ENCODE measurements around the gene HSD17B8. TPM values are rescaled to one million over a fixed set of nuclear protein-coding genes. Genes with fewer than 3 reads are reported as not detected.

The HSD17B8 gene
- 10 to 100 TPM; 11.0 to 13.6 TPM for total RNA-seq

GRCh38 chr6:33204415-33205190, at the start of gene HSD17B8:
Gene HSD17B8, plus strand, starts transcription at chr6:33204655. Its CDS starts 14 bp downstream, at chr6:33204669.
- peaks cover 65% of the 10 kb centered on the region for H3K4me1 Mint-ChIP-seq
- peaks cover 38% of the 10 kb centered on the region for H3K36me3 Mint-ChIP-seq (ENCODE audit: low read depth)
- no peaks in the 10 kb centered on the region for H3K9me3 Mint-ChIP-seq
- ChIA-PET POLR2A (no interaction called here), CTCF (interaction anchor here (0.8 to 1.4 kb wide), 2 partner anchors 42 to 360 kb away, joined by 3 to 4 read pairs; no protein-coding TSS in a partner anchor)
- peak within 1 kb of the TSS; percentile 88 for H3K27ac Mint-ChIP-seq
- H3K27me3 Mint-ChIP-seq: no peaks in the 10 kb centered on the region
- H3K4me3 Mint-ChIP-seq: peak within 1 kb of the TSS; percentile 81
- DNase-seq: peak; percentile 93

GRCh38 chr6:33156561-33156960, 47.9 kb upstream of the HSD17B8 start:
- DNase-seq: no peak
- POLR2A ChIA-PET: no interaction called here
- H3K4me3 Mint-ChIP-seq: no peak overlapping the region
- no peak overlapping the region for H3K27ac Mint-ChIP-seq
- peaks cover 11% of the 10 kb centered on the region for H3K9me3 Mint-ChIP-seq
- H3K36me3 Mint-ChIP-seq (ENCODE audit: low read depth): no peaks in the 10 kb centered on the region
- CTCF ChIA-PET: no interaction called here
- H3K27me3 Mint-ChIP-seq: peaks cover 21% of the 10 kb centered on the region
- H3K4me1 Mint-ChIP-seq: peaks cover 12% of the 10 kb centered on the region

GRCh38 chr6:33156964-33157363, 47.5 kb upstream of the HSD17B8 start:
- POLR2A ChIA-PET: no interaction called here
- Mint-ChIP-seq H3K36me3 (ENCODE audit: low read depth) (no peaks in the 10 kb centered on the region), H3K4me1 (peaks cover 16% of the 10 kb centered on the region), H3K9me3 (peaks cover 7% of the 10 kb centered on the region), H3K4me3 (no peak overlapping the region), H3K27me3 (peaks cover 18% of the 10 kb centered on the region), H3K27ac (no peak overlapping the region)
- CTCF ChIA-PET: interaction anchor here (1.2 to 3.7 kb wide), 2 partner anchors 22 to 92 kb away, joined by 4 to 11 read pairs; no protein-coding TSS in a partner anchor
- DNase-seq: no peak

- H3K36me3 Mint-ChIP-seq (ENCODE audit: low read depth): no peaks in the 10 kb centered on the region
- H3K9me3 Mint-ChIP-seq: no peaks in the 10 kb centered on the region
- no peak overlapping the region for H3K4me3 Mint-ChIP-seq
- H3K27ac Mint-ChIP-seq: no peak overlapping the region
- POLR2A ChIA-PET: no interaction called here
- DNase-seq: no peak
- peaks cover 5% of the 10 kb centered on the region for H3K27me3 Mint-ChIP-seq
- CTCF ChIA-PET: interaction anchor here (1.0 to 3.7 kb wide), 2 partner anchors 30 to 89 kb away, joined by 4 to 11 read pairs; no protein-coding TSS in a partner anchor
- peaks cover 19% of the 10 kb centered on the region for H3K4me1 Mint-ChIP-seq
These were observed 44.4 kb upstream of the HSD17B8 start for GRCh38 chr6:33160096-33160495.

GRCh38 chr6:33160728-33161344, 43.6 kb upstream of the HSD17B8 start:
- H3K27me3 Mint-ChIP-seq: peaks cover 3% of the 10 kb centered on the region
- H3K27ac Mint-ChIP-seq: no peak overlapping the region
- ChIA-PET POLR2A (no interaction called here), CTCF (interaction anchor here (0.6 to 2.6 kb wide), 7 partner anchors 11 to 163 kb away, joined by 3 to 14 read pairs (median 3); no protein-coding TSS in a partner anchor)
- H3K4me1 Mint-ChIP-seq: peaks cover 19% of the 10 kb centered on the region
- H3K9me3 Mint-ChIP-seq: no peaks in the 10 kb centered on the region
- H3K4me3 Mint-ChIP-seq: peak overlapping the region; percentile 77
- no peaks in the 10 kb centered on the region for H3K36me3 Mint-ChIP-seq (ENCODE audit: low read depth)
- DNase-seq: no peak

- peaks cover 19% of the 10 kb centered on the region for H3K4me1 Mint-ChIP-seq
- POLR2A ChIA-PET: no interaction called here
- CTCF ChIA-PET: interaction anchor here (0.6 to 2.6 kb wide), 9 partner anchors 11 to 162 kb away, joined by 3 to 14 read pairs (median 3); partner anchors contain the start of gene HSD17B8
- DNase-seq: peak; percentile 82
- no peaks in the 10 kb centered on the region for H3K36me3 Mint-ChIP-seq (ENCODE audit: low read depth)
- H3K9me3 Mint-ChIP-seq: no peaks in the 10 kb centered on the region
- peak overlapping the region; percentile 87 for H3K27ac Mint-ChIP-seq
- peaks cover 3% of the 10 kb centered on the region for H3K27me3 Mint-ChIP-seq
- H3K4me3 Mint-ChIP-seq: peak overlapping the region; percentile 77
These were observed 42.8 kb upstream of the HSD17B8 start for GRCh38 chr6:33161354-33162331.

- POLR2A ChIA-PET: no interaction called here
- Mint-ChIP-seq H3K4me1 (peaks cover 19% of the 10 kb centered on the region), H3K27me3 (peaks cover 2% of the 10 kb centered on the region), H3K4me3 (no peak overlapping the region), H3K27ac (no peak overlapping the region), H3K36me3 (ENCODE audit: low read depth) (no peaks in the 10 kb centered on the region), H3K9me3 (no peaks in the 10 kb centered on the region)
- no peak for DNase-seq
- CTCF ChIA-PET: interaction anchor here (1.1 to 2.6 kb wide), 4 partner anchors 10 to 34 kb away, joined by 3 to 10 read pairs (median 5); no protein-coding TSS in a partner anchor
These were observed 40.9 kb upstream of the HSD17B8 start for GRCh38 chr6:33163540-33163939.

GRCh38 chr6:33164176-33164575, 40.3 kb upstream of the HSD17B8 start:
- H3K9me3 Mint-ChIP-seq: no peaks in the 10 kb centered on the region
- ChIA-PET POLR2A (no interaction called here), CTCF (interaction anchor here (1.1 to 1.5 kb wide), 4 partner anchors 10 to 34 kb away, joined by 3 to 8 read pairs (median 5); no protein-coding TSS in a partner anchor)
- no peak overlapping the region for H3K27ac Mint-ChIP-seq
- DNase-seq: no peak
- no peaks in the 10 kb centered on the region for H3K27me3 Mint-ChIP-seq
- no peaks in the 10 kb centered on the region for H3K36me3 Mint-ChIP-seq (ENCODE audit: low read depth)
- no peak overlapping the region for H3K4me3 Mint-ChIP-seq
- peaks cover 19% of the 10 kb centered on the region for H3K4me1 Mint-ChIP-seq

GRCh38 chr6:33164665-33165373, 39.6 kb upstream of the HSD17B8 start:
- no peak for DNase-seq
- no peaks in the 10 kb centered on the region for H3K27me3 Mint-ChIP-seq
- ChIA-PET CTCF (interaction anchor here (0.7 to 1.5 kb wide), 3 partner anchors 11 to 33 kb away, joined by 3 to 8 read pairs (median 6); no protein-coding TSS in a partner anchor), POLR2A (no interaction called here)
- no peak overlapping the region for H3K27ac Mint-ChIP-seq
- H3K4me3 Mint-ChIP-seq: no peak overlapping the region
- H3K9me3 Mint-ChIP-seq: no peaks in the 10 kb centered on the region
- no peaks in the 10 kb centered on the region for H3K36me3 Mint-ChIP-seq (ENCODE audit: low read depth)
- peaks cover 19% of the 10 kb centered on the region for H3K4me1 Mint-ChIP-seq

- ChIA-PET CTCF (interaction anchor here (0.7 kb wide), 1 partner anchor 18 kb away, joined by 3 read pairs; no protein-coding TSS in a partner anchor), POLR2A (no interaction called here)
- H3K4me1 Mint-ChIP-seq: peaks cover 15% of the 10 kb centered on the region
- DNase-seq: no peak
- no peak overlapping the region for H3K4me3 Mint-ChIP-seq
- no peaks in the 10 kb centered on the region for H3K36me3 Mint-ChIP-seq (ENCODE audit: low read depth)
- H3K27me3 Mint-ChIP-seq: no peaks in the 10 kb centered on the region
- no peak overlapping the region for H3K27ac Mint-ChIP-seq
- H3K9me3 Mint-ChIP-seq: no peaks in the 10 kb centered on the region
These were observed 38.7 kb upstream of the HSD17B8 start for GRCh38 chr6:33165581-33166258.

- Mint-ChIP-seq H3K4me3 (no peak overlapping the region), H3K27ac (no peak overlapping the region), H3K27me3 (no peaks in the 10 kb centered on the region), H3K9me3 (no peaks in the 10 kb centered on the region), H3K36me3 (ENCODE audit: low read depth) (no peaks in the 10 kb centered on the region), H3K4me1 (peaks cover 9% of the 10 kb centered on the region)
- DNase-seq: no peak
- ChIA-PET CTCF (no interaction called here), POLR2A (no interaction called here)
These were observed 38.1 kb upstream of the HSD17B8 start for GRCh38 chr6:33166363-33166762.
